Neural cell (in vitro differentiated cells): ENCODE measurements around the gene FBXO42. TPM values are rescaled to one million over a fixed set of nuclear protein-coding genes. Genes with fewer than 3 reads are reported as not detected.

Experiments used
- H2AFZ ChIP-seq: fragments of 200-600, 300-800 bp; sonication (generic), shearing (Covaris generic); 2 replicates; pipeline ENCODE4 v1.6.0; 2014; ENCODE audit warnings: low read depth, mild to moderate bottlenecking, antibody characterized with exemption, low read length, moderate library complexity
- H3F3A ChIP-seq: fragments of 200-600 bp; shearing (Covaris generic); 2 replicates; pipeline ENCODE4 v1.6.1; 2016; ENCODE audit warnings: mild to moderate bottlenecking, moderate library complexity, mixed read lengths, antibody characterized with exemption, low read length; ENCODE audit not compliant: insufficient read depth, poor library complexity, severe bottlenecking
- H3K27ac ChIP-seq: fragments of 200-600, 300-800 bp; sonication (generic), shearing (Covaris generic); 2 replicates; pipeline ENCODE4 v1.5.1; 2014; ENCODE audit warnings: mild to moderate bottlenecking, low read length, moderate library complexity
- H3K27me3 ChIP-seq: fragments of 300-800, 200-600 bp; sonication (generic), shearing (Covaris generic); 2 replicates; pipeline ENCODE4 v1.6.0; 2014; ENCODE audit warnings: mild to moderate bottlenecking, low read depth, low read length, moderate library complexity; ENCODE audit not compliant: insufficient read depth
- H3K36me3 ChIP-seq: fragments of 300-800, 200-600 bp; sonication (generic), shearing (Covaris generic); 2 replicates; pipeline ENCODE4 v1.5.1; 2014; ENCODE audit warnings: mild to moderate bottlenecking, antibody characterized with exemption, low read length, moderate library complexity; ENCODE audit not compliant: insufficient read depth
- H3K4me2 ChIP-seq: fragments of 300-800, 200-600 bp; sonication (generic), shearing (Covaris generic); 2 replicates; pipeline ENCODE4 v1.6.0; 2014; ENCODE audit warnings: mild to moderate bottlenecking, low read length
- H3K4me3 ChIP-seq: fragments of 300-800, 200-600 bp; sonication (generic), shearing (Covaris generic); 2 replicates; pipeline ENCODE4 v1.5.1; 2014; ENCODE audit warnings: mild to moderate bottlenecking, low read length, moderate library complexity
- H3K79me2 ChIP-seq: fragments of 200-600 bp; shearing (Covaris generic); replicated peaks from 2 replicates; pipeline ENCODE4 v1.6.0; 2014; ENCODE audit warnings: mild to moderate bottlenecking, low read length, moderate library complexity; ENCODE audit not compliant: insufficient read depth
- H3K9ac ChIP-seq: fragments of 300-800, 200-600 bp; sonication (generic), shearing (Covaris generic); 2 replicates; pipeline ENCODE4 v1.6.1; 2016; ENCODE audit warnings: mild to moderate bottlenecking, low read length, mixed read lengths
- H3K9me2 ChIP-seq: fragments of 200-600 bp; shearing (Covaris generic); 2 replicates; pipeline ENCODE4 v1.6.1; 2016; ENCODE audit warnings: mild to moderate bottlenecking, low read length, mixed read lengths; ENCODE audit not compliant: insufficient read depth
- H3K9me3 ChIP-seq: fragments of 200-600, 300-800 bp; sonication (generic), shearing (Covaris generic); 2 replicates; pipeline ENCODE4 v1.6.1; 2016; ENCODE audit warnings: mild to moderate bottlenecking, mixed run types, low read length, moderate library complexity, mixed read lengths
- H4K20me1 ChIP-seq: fragments of 200-600 bp; shearing (Covaris generic); 2 replicates; pipeline ENCODE4 v1.6.1; 2016; ENCODE audit warnings: mild to moderate bottlenecking, mixed run types; ENCODE audit not compliant: insufficient read depth
- EP300 ChIP-seq: fragments of 450-650 bp; conservative IDR thresholded peaks from 2 replicates; pipeline ENCODE4 v1.6.1; 2014; ENCODE audit warnings: antibody characterized with exemption, mild to moderate bottlenecking, moderate library complexity; ENCODE audit not compliant: poor library complexity, severe bottlenecking
- EZH2 ChIP-seq: fragments of 200-600, 300-800 bp; shearing (Covaris generic), sonication (generic); IDR thresholded peaks from 2 replicates; pipeline ENCODE4 v1.6.1; 2014; ENCODE audit warnings: antibody characterized with exemption, low read length, borderline replicate concordance, mild to moderate bottlenecking; ENCODE audit not compliant: insufficient read depth, poor library complexity, severe bottlenecking
- MXI1 ChIP-seq: fragments of 450-650 bp; conservative IDR thresholded peaks from 2 replicates; pipeline ENCODE4 v1.6.1; 2014; ENCODE audit warnings: antibody characterized with exemption, mild to moderate bottlenecking; ENCODE audit not compliant: poor library complexity, severe bottlenecking
- POLR2AphosphoS5 ChIP-seq: IDR thresholded peaks from 2 replicates; pipeline ENCODE4 v1.6.1; 2012
- RAD21 ChIP-seq: fragments of 450-650 bp; conservative IDR thresholded peaks from 2 replicates; pipeline ENCODE4 v1.6.1; 2014; ENCODE audit warnings: antibody characterized with exemption, mild to moderate bottlenecking, moderate library complexity
- REST ChIP-seq: IDR thresholded peaks from 2 replicates; pipeline ENCODE4 v1.6.1; 2012; ENCODE audit warnings: borderline replicate concordance
- SMC3 ChIP-seq: fragments of 450-650 bp; conservative IDR thresholded peaks from 2 replicates; pipeline ENCODE4 v1.6.1; 2014; ENCODE audit warnings: antibody characterized with exemption, mild to moderate bottlenecking, moderate library complexity; ENCODE audit not compliant: poor library complexity
- TAF1 ChIP-seq: IDR thresholded peaks from 2 replicates; pipeline ENCODE4 v1.6.1; 2012; ENCODE audit warnings: low read depth
- polyA plus RNA-seq: library from polyadenylated mRNA; depleted of rRNA; stranded (reverse); fragments of >200 nt; gene quantifications from 2 replicates; pipeline ENCODE4 v1.2.3, GENCODE V29; 2014
- TF ChIP-seq, protein P1 (sequence below): fragments of 450-650 bp; IDR thresholded peaks from 2 replicates; pipeline ENCODE4 v1.5.1; 2014; ENCODE audit warnings: antibody characterized with exemption, mild to moderate bottlenecking, moderate library complexity; ENCODE audit not compliant: poor library complexity, severe bottlenecking

Gene FBXO42
- polyA plus RNA-seq, 1 donor from 2014 or later, result 30.1 TPM

DNA sequence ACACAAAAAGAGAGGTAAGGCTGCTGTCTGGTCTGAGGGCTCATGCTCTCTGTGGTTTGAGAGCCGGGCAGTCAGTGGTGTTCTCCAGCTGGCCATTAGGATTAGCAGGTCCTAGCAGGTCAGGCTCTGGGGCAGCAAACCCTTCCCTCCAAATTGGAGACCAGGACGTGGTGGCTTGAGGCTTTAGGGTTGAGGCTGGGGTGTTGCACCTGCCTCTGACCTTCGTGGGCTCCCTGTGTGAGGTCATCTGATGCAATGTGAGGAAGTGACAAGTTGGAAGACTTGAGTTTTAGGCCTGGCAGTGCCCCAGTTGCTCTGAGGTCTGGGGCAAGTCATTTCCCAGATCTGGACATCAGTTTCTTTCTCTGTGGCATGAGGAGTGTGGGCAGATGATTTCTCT, 39.1 kb upstream of the FBXO42 start:
- Histone ChIP-seq H3K9me2 (no peaks in the 10 kb centered on the region), H3F3A (no peaks in the 10 kb centered on the region), H2AFZ (no peak overlapping the region), H3K36me3 (no peaks in the 10 kb centered on the region), H3K4me3 (no peak overlapping the region), H3K79me2 (peaks cover 39% of the 10 kb centered on the region), H3K9ac (no peak overlapping the region), H3K27ac (no peak overlapping the region), H4K20me1 (no peaks in the 10 kb centered on the region), H3K4me2 (no peak overlapping the region), H3K27me3 (no peaks in the 10 kb centered on the region), H3K9me3 (no peaks in the 10 kb centered on the region)
- TF ChIP-seq TAF1 (no peak), EP300 (no peak), REST (no peak), EZH2 (no peak), MXI1 (no peak), SMC3 (no peak), POLR2AphosphoS5 (no peak), RAD21 (no peak)
- TF ChIP-seq, protein P1, sequence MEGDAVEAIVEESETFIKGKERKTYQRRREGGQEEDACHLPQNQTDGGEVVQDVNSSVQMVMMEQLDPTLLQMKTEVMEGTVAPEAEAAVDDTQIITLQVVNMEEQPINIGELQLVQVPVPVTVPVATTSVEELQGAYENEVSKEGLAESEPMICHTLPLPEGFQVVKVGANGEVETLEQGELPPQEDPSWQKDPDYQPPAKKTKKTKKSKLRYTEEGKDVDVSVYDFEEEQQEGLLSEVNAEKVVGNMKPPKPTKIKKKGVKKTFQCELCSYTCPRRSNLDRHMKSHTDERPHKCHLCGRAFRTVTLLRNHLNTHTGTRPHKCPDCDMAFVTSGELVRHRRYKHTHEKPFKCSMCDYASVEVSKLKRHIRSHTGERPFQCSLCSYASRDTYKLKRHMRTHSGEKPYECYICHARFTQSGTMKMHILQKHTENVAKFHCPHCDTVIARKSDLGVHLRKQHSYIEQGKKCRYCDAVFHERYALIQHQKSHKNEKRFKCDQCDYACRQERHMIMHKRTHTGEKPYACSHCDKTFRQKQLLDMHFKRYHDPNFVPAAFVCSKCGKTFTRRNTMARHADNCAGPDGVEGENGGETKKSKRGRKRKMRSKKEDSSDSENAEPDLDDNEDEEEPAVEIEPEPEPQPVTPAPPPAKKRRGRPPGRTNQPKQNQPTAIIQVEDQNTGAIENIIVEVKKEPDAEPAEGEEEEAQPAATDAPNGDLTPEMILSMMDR, result no peak

DNA sequence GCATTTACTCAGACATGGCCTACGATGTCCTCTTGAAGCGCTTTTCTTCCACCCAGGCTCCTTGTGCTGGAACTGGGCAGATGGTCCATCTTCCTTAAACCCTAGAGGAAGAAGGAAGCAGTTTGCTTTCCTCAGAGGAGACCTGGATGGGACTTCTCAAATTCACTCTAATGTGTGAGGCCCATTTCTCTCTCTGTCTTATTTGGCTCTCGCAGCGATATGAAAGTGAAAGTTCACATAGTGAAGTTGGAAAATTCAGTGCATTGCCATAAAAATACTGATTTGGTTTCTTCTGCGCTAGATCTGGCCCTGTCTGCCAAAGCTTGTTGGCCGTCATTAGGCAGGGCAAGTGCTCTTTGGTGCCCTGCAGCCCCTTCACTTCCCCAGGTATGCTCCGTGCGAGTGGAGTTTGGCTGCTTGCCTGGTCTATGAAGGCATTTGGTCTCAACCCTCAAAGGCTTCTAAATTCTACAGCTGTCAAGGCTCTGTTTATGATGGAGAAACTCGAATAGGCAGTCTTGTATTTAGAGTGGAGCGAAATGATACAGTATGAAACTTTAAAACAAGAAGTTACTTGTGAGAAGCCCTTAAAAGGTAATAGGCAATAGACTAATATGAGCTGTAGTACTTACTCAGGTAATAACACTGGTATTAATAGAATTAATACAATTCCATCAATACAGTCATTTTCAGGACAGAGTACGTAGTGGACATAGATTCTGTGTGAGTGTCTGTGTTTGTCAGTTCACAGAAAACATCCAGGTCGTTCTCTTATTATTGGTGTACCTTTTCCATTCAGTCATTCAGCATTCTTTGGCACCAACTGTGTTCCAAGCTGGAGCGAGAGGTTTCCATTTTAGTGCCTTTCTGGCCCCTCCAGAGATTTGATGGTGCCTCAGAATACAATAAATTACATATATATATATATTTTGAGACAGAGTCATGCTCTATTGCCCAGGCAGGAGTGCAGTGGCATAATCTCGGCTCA, 35.2 kb upstream of the FBXO42 start:
- no peak overlapping the region for H2AFZ ChIP-seq
- H3K4me2 ChIP-seq, result no peak overlapping the region
- H3F3A ChIP-seq, result no peaks in the 10 kb centered on the region
- no peak for TF ChIP-seq EP300
- TF ChIP-seq REST, result no peak
- no peak for TF ChIP-seq RAD21
- no peak for TF ChIP-seq POLR2AphosphoS5
- no peak for TF ChIP-seq TAF1
- TF ChIP-seq, protein P1, result no peak
- TF ChIP-seq SMC3, result no peak
- no peak for TF ChIP-seq EZH2
- no peak for TF ChIP-seq MXI1
- H4K20me1 ChIP-seq, result no peaks in the 10 kb centered on the region
- no peaks in the 10 kb centered on the region for H3K9me3 ChIP-seq
- no peaks in the 10 kb centered on the region for H3K27me3 ChIP-seq
- no peaks in the 10 kb centered on the region for H3K9me2 ChIP-seq
- H3K79me2 ChIP-seq, result peaks cover 60% of the 10 kb centered on the region
- H3K9ac ChIP-seq, result no peak overlapping the region
- no peaks in the 10 kb centered on the region for H3K36me3 ChIP-seq
- no peak overlapping the region for H3K27ac ChIP-seq
- H3K4me3 ChIP-seq, result no peak overlapping the region
